ENCODE results near the gene TMEM270. TPM values are rescaled to one million over a fixed set of nuclear protein-coding genes. Genes with fewer than 3 reads are reported as not detected.

The TMEM270 gene
- total RNA-seq, 1 experiment from 2014 or later: 1.1 TPM

GRCh38 chr7:73903321-73904218 lies 42.6 kb downstream of the TMEM270 start:
- no peaks in the 10 kb centered on the region for H3K4me1 ChIP-seq (ENCODE audit: control insufficient read depth in 1 of 2, insufficient read depth in 2 of 2, low read length in 2 of 2)
- ATAC-seq (no peak), DNase-seq (ENCODE audit: low read depth, low spot score) (no peak)
- intact Hi-C loops (cut with micrococcal nuclease): no loop called here
- H3K36me3 ChIP-seq (ENCODE audit: control insufficient read depth in 1 of 2, insufficient read depth in 2 of 2, low read length in 2 of 2): no peaks in the 10 kb centered on the region
- no peak overlapping the region for H3K9ac ChIP-seq (ENCODE audit: low read length)
- ChIA-PET CTCF (no interaction called here), RAD21 (ENCODE audit: low non-redundant PET in 1 of 2, low total read pairs in 2 of 2, uncharacterized antibody in 2 of 2, unreplicated experiment in 2 of 2) (no interaction called here), POLR2A (no interaction called here)
- H3K4me3 ChIP-seq (replicated peaks in 1 of 2; ENCODE audit: low read depth in 1 of 2, low read length in 2 of 2): no peak overlapping the region
- no peaks in the 10 kb centered on the region for H4K20me1 ChIP-seq (ENCODE audit: insufficient read depth)
- H3K9me2 ChIP-seq (ENCODE audit: insufficient read depth): no peaks in the 10 kb centered on the region
- H2AFZ ChIP-seq (ENCODE audit: low read depth, low read length, poor library complexity, severe bottlenecking): no peak overlapping the region
- no peak overlapping the region for H3K27ac ChIP-seq (ENCODE audit: low read depth, low read length)
- no peaks in the 10 kb centered on the region for H3K27me3 ChIP-seq (ENCODE audit: insufficient read depth, low read length)
- no peak overlapping the region for H3K4me2 ChIP-seq (ENCODE audit: low read length)
- BruUV-seq (replicated peaks): no TSS peak
- TF ChIP-seq ZNF274 (IDR thresholded peaks at IDR 0.05; ENCODE audit: low read depth, low read length) (no peak), CTCF (IDR thresholded peaks at IDR 0.05 in 2 of 3, conservative IDR thresholded peaks at IDR 0.05 in 1 of 3; ENCODE audit: borderline replicate concordance in 1 of 3, insufficient read depth in 1 of 3, low read depth in 2 of 3, low read length in 2 of 3) (no peak), SIN3A (IDR thresholded peaks at IDR 0.05; ENCODE audit: low read depth) (no peak), TCF7L2 (IDR thresholded peaks at IDR 0.05; ENCODE audit: borderline replicate concordance, extremely low read depth, insufficient read depth, insufficient read length) (no peak), MAX (IDR thresholded peaks at IDR 0.05) (no peak)
- H3K9me3 ChIP-seq (ENCODE audit: control insufficient read depth in 1 of 2, insufficient read depth in 1 of 2, low read depth in 1 of 2, low read length in 2 of 2): no peaks in the 10 kb centered on the region
- H3K79me2 ChIP-seq (ENCODE audit: insufficient read depth, low read length): no peaks in the 10 kb centered on the region

All from HCT116 (cell line).